Nephron (organoid): ENCODE data around the gene SMG7.
A peak's percentile ranks its signal among the peaks of the same experiment; 100 is the strongest.

Source experiments
- H3K27ac Mint-ChIP-seq, 3 experiments: 2 replicates each; pipeline ENCODE4 v1.8.0; 2020; ENCODE audit warnings: mixed read lengths in 3 of 3, mild to moderate bottlenecking in 2 of 3, moderate library complexity in 1 of 3
- H3K27me3 Mint-ChIP-seq: 2 replicates; pipeline ENCODE4 v1.8.0; 2021; ENCODE audit warnings: low read depth, mild to moderate bottlenecking, moderate library complexity, mixed read lengths
- H3K36me3 Mint-ChIP-seq: 2 replicates; pipeline ENCODE4 v1.8.0; 2020; ENCODE audit warnings: low read depth, mixed read lengths
- H3K4me1 Mint-ChIP-seq: 2 replicates; pipeline ENCODE4 v1.8.0; 2020; ENCODE audit warnings: mixed read lengths
- H3K4me3 Mint-ChIP-seq, 3 experiments: 2 replicates each; pipeline ENCODE4 v1.8.0; 2020; ENCODE audit warnings: mild to moderate bottlenecking in 3 of 3, mixed read lengths in 3 of 3, moderate library complexity in 2 of 3
- H3K9me3 Mint-ChIP-seq: 2 replicates; pipeline ENCODE4 v1.8.0; 2020; ENCODE audit warnings: mixed read lengths
- CTCF ChIP-seq, 3 experiments: fragments of 200-600 bp; sonication (generic); IDR thresholded peaks; one replicate each; pipeline ENCODE4 v1.5.0; 2021; ENCODE audit warnings: antibody characterized with exemption in 3 of 3; ENCODE audit not compliant: unreplicated experiment in 3 of 3

Gene SMG7

GRCh38 chr1:183569801-183570200, 97.5 kb downstream of the SMG7 start:
- Mint-ChIP-seq H3K27ac (no peak overlapping the region), H3K27me3 (peaks cover 10% of the 10 kb centered on the region), H3K9me3 (no peaks in the 10 kb centered on the region), H3K4me3 (no peak overlapping the region), H3K36me3 (no peaks in the 10 kb centered on the region), H3K4me1 (peaks cover 6% of the 10 kb centered on the region)
- no peak for TF ChIP-seq CTCF (IDR thresholded peaks at IDR 0.05; ENCODE audit: unreplicated experiment in 3 of 3)

GRCh38 chr1:183570451-183570850, 98.2 kb downstream of the SMG7 start:
- no peaks in the 10 kb centered on the region for H3K36me3 Mint-ChIP-seq
- H3K4me3 Mint-ChIP-seq: no peak overlapping the region

GRCh38 chr1:183571678-183572268, 99.5 kb downstream of the SMG7 start:
- H3K4me3 Mint-ChIP-seq: no peak overlapping the region
- no peaks in the 10 kb centered on the region for H3K9me3 Mint-ChIP-seq
- H3K27me3 Mint-ChIP-seq: peaks cover 13% of the 10 kb centered on the region
- peaks cover 10% of the 10 kb centered on the region for H3K4me1 Mint-ChIP-seq
- no peak for TF ChIP-seq CTCF (IDR thresholded peaks at IDR 0.05; ENCODE audit: unreplicated experiment in 3 of 3)
- no peak overlapping the region for H3K27ac Mint-ChIP-seq
- H3K36me3 Mint-ChIP-seq: no peaks in the 10 kb centered on the region

More at GRCh38 chr1:183570451-183570850, 98.2 kb downstream of the SMG7 start:
- no peak for TF ChIP-seq CTCF (IDR thresholded peaks at IDR 0.05; ENCODE audit: unreplicated experiment in 3 of 3)
- Mint-ChIP-seq H3K9me3 (no peaks in the 10 kb centered on the region), H3K4me1 (peaks cover 6% of the 10 kb centered on the region), H3K27ac (no peak overlapping the region), H3K27me3 (peaks cover 13% of the 10 kb centered on the region)

GRCh38 chr1:183572721-183573120, 100.4 kb downstream of the SMG7 start:
- no peak overlapping the region for H3K4me3 Mint-ChIP-seq
- peaks cover 9% of the 10 kb centered on the region for H3K27me3 Mint-ChIP-seq
- no peaks in the 10 kb centered on the region for H3K36me3 Mint-ChIP-seq
- no peak for TF ChIP-seq CTCF (IDR thresholded peaks at IDR 0.05; ENCODE audit: unreplicated experiment in 3 of 3)
- H3K9me3 Mint-ChIP-seq: no peaks in the 10 kb centered on the region
- no peak overlapping the region for H3K27ac Mint-ChIP-seq
- peaks cover 10% of the 10 kb centered on the region for H3K4me1 Mint-ChIP-seq

- Mint-ChIP-seq H3K27ac (no peak overlapping the region), H3K36me3 (no peaks in the 10 kb centered on the region), H3K9me3 (no peaks in the 10 kb centered on the region), H3K27me3 (peaks cover 7% of the 10 kb centered on the region), H3K4me3 (no peak overlapping the region), H3K4me1 (peaks cover 8% of the 10 kb centered on the region)
- TF ChIP-seq CTCF (IDR thresholded peaks at IDR 0.05; ENCODE audit: unreplicated experiment in 3 of 3): no peak
Observed at GRCh38 chr1:183575606-183576005, 103.3 kb downstream of the SMG7 start.

- Mint-ChIP-seq H3K9me3 (no peaks in the 10 kb centered on the region), H3K36me3 (no peaks in the 10 kb centered on the region), H3K4me1 (peaks cover 8% of the 10 kb centered on the region), H3K4me3 (no peak overlapping the region), H3K27me3 (peaks cover 7% of the 10 kb centered on the region), H3K27ac (peak overlapping the region in 1 of 3 experiments; percentile 48)
- TF ChIP-seq CTCF (IDR thresholded peaks at IDR 0.05; ENCODE audit: unreplicated experiment in 3 of 3): no peak
Observed at GRCh38 chr1:183576537-183576936, 104.2 kb downstream of the SMG7 start.
